Measurements from ENCODE around the gene TRIM65.

GRCh38 chr17:75895370-75896155 is 1.2 kb downstream of the TRIM65 start:
- TF ChIP-seq POLR2AphosphoS5 (IDR thresholded peaks at IDR 0.05; ENCODE audit: low read length) (no peak), EP300 (IDR thresholded peaks at IDR 0.05; ENCODE audit: borderline replicate concordance in 1 of 2, control insufficient read depth in 1 of 2, low read depth in 2 of 2, low read length in 2 of 2) (no peak), RB1 (IDR thresholded peaks at IDR 0.05; ENCODE audit: borderline replicate concordance) (no peak), RFX5 (IDR thresholded peaks at IDR 0.05; ENCODE audit: low read depth, low read length) (no peak)

Measured in GM12878 (cell line).